Measurements from ENCODE around the gene ARHGAP15. TPM values are rescaled to one million over a fixed set of nuclear protein-coding genes. Genes with fewer than 3 reads are reported as not detected.

The ARHGAP15 gene
- total RNA-seq, 1 experiment from 2014 or later, result 0.42 TPM

- no peak for TF ChIP-seq TCF7L2 (IDR thresholded peaks at IDR 0.05; ENCODE audit: borderline replicate concordance, extremely low read depth, insufficient read depth, insufficient read length)
These were observed 33.1 kb downstream of the ARHGAP15 start (continued) for GRCh38 chr2:143162123-143162837.

GRCh38 chr2:143162997-143163396 lies 33.8 kb downstream of the ARHGAP15 start:
- H3K79me2 ChIP-seq (ENCODE audit: insufficient read depth, low read length), result no peaks in the 10 kb centered on the region
- TF ChIP-seq SP1 (IDR thresholded peaks at IDR 0.05; ENCODE audit: low read depth) (no peak), TCF7L2 (IDR thresholded peaks at IDR 0.05; ENCODE audit: borderline replicate concordance, extremely low read depth, insufficient read depth, insufficient read length) (no peak), CBX3 (IDR thresholded peaks at IDR 0.05; ENCODE audit: low read depth) (no peak), FOSL1 (IDR thresholded peaks at IDR 0.05; ENCODE audit: low read depth) (no peak), POLR2AphosphoS5 (IDR thresholded peaks at IDR 0.05; ENCODE audit: low read depth, low read length) (no peak), CEBPB (IDR thresholded peaks at IDR 0.05; ENCODE audit: low read depth) (no peak), SRF (IDR thresholded peaks at IDR 0.05; ENCODE audit: low read depth) (no peak), ZBTB33 (IDR thresholded peaks at IDR 0.05; ENCODE audit: extremely low read depth, insufficient replicate concordance, low read length) (no peak), RAD21 (IDR thresholded peaks at IDR 0.05; ENCODE audit: low read depth) (no peak), EZH2 (IDR thresholded peaks at IDR 0.05) (no peak), ZNF274 (IDR thresholded peaks at IDR 0.05; ENCODE audit: low read depth, low read length) (no peak), MAX (IDR thresholded peaks at IDR 0.05) (no peak), ZFX (IDR thresholded peaks at IDR 0.05) (no peak), SIN3A (IDR thresholded peaks at IDR 0.05; ENCODE audit: low read depth) (no peak), EZH2phosphoT487 (IDR thresholded peaks at IDR 0.05; ENCODE audit: borderline replicate concordance) (no peak), YY1 (IDR thresholded peaks at IDR 0.05; ENCODE audit: extremely low read depth, insufficient replicate concordance, low read depth, low read length) (no peak)
- H3K9me3 ChIP-seq (ENCODE audit: control insufficient read depth in 1 of 2, insufficient read depth in 1 of 2, low read depth in 1 of 2, low read length in 2 of 2), result no peaks in the 10 kb centered on the region
- H3K36me3 ChIP-seq (ENCODE audit: control insufficient read depth in 1 of 2, insufficient read depth in 2 of 2, low read length in 2 of 2), result no peaks in the 10 kb centered on the region
- ChIA-PET RAD21 (ENCODE audit: low non-redundant PET in 1 of 2, low total read pairs in 2 of 2, uncharacterized antibody in 2 of 2, unreplicated experiment in 2 of 2) (no interaction called here), POLR2A (no interaction called here), CTCF (interaction anchor here (0.8 to 3.4 kb wide), 4 partner anchors 9 to 102 kb away, joined by 3 to 38 read pairs (median 6); no protein-coding TSS in a partner anchor)
- ATAC-seq, result no peak
- DNase-seq (ENCODE audit: low read depth, low spot score), result no peak
- H3K27me3 ChIP-seq (ENCODE audit: insufficient read depth, low read length), result peaks cover 59% of the 10 kb centered on the region
- intact Hi-C loops (cut with micrococcal nuclease), result loop anchor here (1.0 to 2.0 kb wide), 2 partner anchors 60 to 96 kb away; no protein-coding TSS in a partner anchor
- no peak overlapping the region for H3K4me2 ChIP-seq (ENCODE audit: low read length)
- H2AFZ ChIP-seq (ENCODE audit: low read depth, low read length, poor library complexity, severe bottlenecking), result no peak overlapping the region
- H3K4me1 ChIP-seq (ENCODE audit: control insufficient read depth in 1 of 2, insufficient read depth in 2 of 2, low read length in 2 of 2), result no peaks in the 10 kb centered on the region
- BruUV-seq (replicated peaks), result no TSS peak
- H3K9ac ChIP-seq (ENCODE audit: low read length), result no peak overlapping the region
- no peaks in the 10 kb centered on the region for H4K20me1 ChIP-seq (ENCODE audit: insufficient read depth)
- no peaks in the 10 kb centered on the region for H3K9me2 ChIP-seq (ENCODE audit: insufficient read depth)
- H3K4me3 ChIP-seq (replicated peaks in 1 of 2; ENCODE audit: low read depth in 1 of 2, low read length in 2 of 2), result no peak overlapping the region
- no peak overlapping the region for H3K27ac ChIP-seq (ENCODE audit: low read depth, low read length)
